Activated CD8-positive, alpha-beta memory T cell treated with anti-CD3 and anti-CD28 coated beads, Interleukin-2, amount 50 U/mL, for 48 hours (primary cell): ENCODE data around the gene BSG.
"Not testable (repeated sequence)": the region's sequence is repeated elsewhere in the genome, so short reads cannot be mapped to it uniquely, and the experiment has no call there.

Experiments
- DNase-seq: peaks from one replicate; pipeline ENCODE4 v3.0.0-alpha.2; 2020

Gene BSG

GRCh38 chr19:607301-608154 is 35.1 kb downstream of the BSG start:
- no peak for DNase-seq

GRCh38 chr19:608155-609003 is 36.0 kb downstream of the BSG start:
- no peak for DNase-seq

GRCh38 chr19:609004-609346 is 36.6 kb downstream of the BSG start:
- DNase-seq: no peak

GRCh38 chr19:610071-610800 is 37.8 kb downstream of the BSG start:
- DNase-seq: peak; percentile 72

GRCh38 chr19:610801-611480 is 38.5 kb downstream of the BSG start:
- peak; percentile 82 for DNase-seq

- DNase-seq: peak; percentile 82
Measured at GRCh38 chr19:611481-611868, 39.1 kb downstream of the BSG start.

- DNase-seq: no peak
Measured at GRCh38 chr19:612941-613340, 40.5 kb downstream of the BSG start.

- DNase-seq: no peak
Measured at GRCh38 chr19:613732-614567, 41.6 kb downstream of the BSG start.

- no peak for DNase-seq
Measured at GRCh38 chr19:615619-616018, 43.2 kb downstream of the BSG start.

- DNase-seq: no peak
Measured at GRCh38 chr19:616062-616700, 43.8 kb downstream of the BSG start.

- DNase-seq: no peak
Measured at GRCh38 chr19:616747-617526, 44.5 kb downstream of the BSG start.

GRCh38 chr19:617551-618246 is 45.3 kb downstream of the BSG start:
- no peak for DNase-seq

- no peak for DNase-seq
Measured at GRCh38 chr19:618247-618619, 45.8 kb downstream of the BSG start.

GRCh38 chr19:618674-619285 is 46.4 kb downstream of the BSG start:
- DNase-seq: no peak

GRCh38 chr19:619286-620002 is 47.0 kb downstream of the BSG start:
- no peak for DNase-seq

GRCh38 chr19:620166-620862 is 47.9 kb downstream of the BSG start:
- DNase-seq: no peak

- not testable (repeated sequence) for DNase-seq
Measured at GRCh38 chr19:621191-621590, 48.8 kb downstream of the BSG start.

GRCh38 chr19:621819-622218 is 49.4 kb downstream of the BSG start:
- no peak for DNase-seq
